Central memory CD8-positive, alpha-beta T cell (primary cell): ENCODE results near the gene EPGN.

Experiments
- ATAC-seq: fragments of 150-1000 bp; cut with Tn5 transposase; replicated peaks from 2 replicates; pipeline ENCODE4 v1.10.0; 2022; ENCODE audit warnings: mild to moderate bottlenecking, moderate FRiP score, moderate number of reproducible peaks; ENCODE audit not compliant: poor library complexity, severe bottlenecking; ENCODE audit errors: extremely low read depth
- DNase-seq, 2 donors: peaks; one replicate each; pipeline ENCODE4 v3.0.0; 2021; ENCODE audit warnings: low spot score in 2 of 2
- H3K27ac Mint-ChIP-seq: one replicate; pipeline ENCODE4 v1.8.0; 2022; ENCODE audit warnings: low read depth, mild to moderate bottlenecking, moderate library complexity, mixed read lengths
- H3K27me3 Mint-ChIP-seq: one replicate; pipeline ENCODE4 v1.8.0; 2022; ENCODE audit warnings: mixed read lengths
- H3K36me3 Mint-ChIP-seq: one replicate; pipeline ENCODE4 v1.8.0; 2022; ENCODE audit warnings: mild to moderate bottlenecking, moderate library complexity, mixed read lengths; ENCODE audit not compliant: insufficient read depth
- H3K4me1 Mint-ChIP-seq: one replicate; pipeline ENCODE4 v1.8.0; 2022; ENCODE audit warnings: mixed read lengths
- H3K4me3 Mint-ChIP-seq: one replicate; pipeline ENCODE4 v1.8.0; 2022; ENCODE audit warnings: mild to moderate bottlenecking, moderate library complexity, mixed read lengths
- H3K9me3 Mint-ChIP-seq: one replicate; pipeline ENCODE4 v1.8.0; 2022; ENCODE audit warnings: mixed read lengths

The EPGN gene, protein sequence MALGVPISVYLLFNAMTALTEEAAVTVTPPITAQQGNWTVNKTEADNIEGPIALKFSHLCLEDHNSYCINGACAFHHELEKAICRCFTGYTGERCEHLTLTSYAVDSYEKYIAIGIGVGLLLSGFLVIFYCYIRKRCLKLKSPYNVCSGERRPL

DNA sequence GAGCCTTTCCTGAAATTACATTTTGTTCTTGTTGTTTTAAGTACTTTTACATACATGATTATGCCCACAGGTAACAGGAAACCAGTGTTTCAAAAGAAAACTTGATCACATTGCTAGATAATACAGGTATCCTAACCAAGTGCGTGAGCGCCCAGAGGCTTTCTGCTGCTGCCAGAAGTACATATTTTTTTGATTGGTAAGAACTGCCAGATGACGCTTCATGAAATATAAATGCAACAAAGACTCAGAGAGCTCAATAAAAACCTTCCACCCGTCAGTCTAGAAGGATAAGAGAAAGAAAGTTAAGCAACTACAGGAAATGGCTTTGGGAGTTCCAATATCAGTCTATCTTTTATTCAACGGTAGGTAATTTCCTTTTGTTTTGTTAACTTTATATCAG is at the start of gene EPGN:
EPGN (plus strand) TSS at position 256 of the 400 bp plus-strand sequence; CDS start at position 320, 64 bp downstream.
- ATAC-seq: no peak
- peaks cover 9% of the 10 kb centered on the region for H3K27me3 Mint-ChIP-seq
- DNase-seq: no peak
- no peaks in the 10 kb centered on the region for H3K4me1 Mint-ChIP-seq
- no peak within 1 kb of the TSS for H3K4me3 Mint-ChIP-seq
- no peak within 1 kb of the TSS for H3K27ac Mint-ChIP-seq
- no peaks in the 10 kb centered on the region for H3K9me3 Mint-ChIP-seq
- H3K36me3 Mint-ChIP-seq: no peaks in the 10 kb centered on the region

DNA sequence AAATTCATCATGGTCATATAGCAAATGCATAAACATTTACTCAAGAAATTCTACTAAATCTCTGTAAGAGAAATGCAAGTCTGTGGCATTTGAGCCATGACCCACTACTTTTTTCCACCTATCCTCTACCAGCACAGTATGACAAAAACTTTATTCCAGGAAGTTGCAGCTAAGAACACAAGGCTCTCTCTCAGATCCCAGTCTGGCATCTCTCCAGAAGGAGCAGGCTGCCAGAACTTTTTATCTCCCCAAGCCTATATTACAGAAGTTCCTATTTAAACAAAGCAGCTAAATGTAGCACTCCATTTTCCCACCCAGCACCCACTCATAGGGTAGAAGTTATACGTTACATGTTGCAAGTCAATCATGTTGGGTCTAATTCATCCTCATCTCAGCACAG is 49.3 kb upstream of the EPGN start:
- no peak overlapping the region for H3K27ac Mint-ChIP-seq
- H3K4me3 Mint-ChIP-seq: no peak overlapping the region
- no peak for ATAC-seq
- H3K36me3 Mint-ChIP-seq: no peaks in the 10 kb centered on the region
- H3K9me3 Mint-ChIP-seq: no peaks in the 10 kb centered on the region
- H3K4me1 Mint-ChIP-seq: no peaks in the 10 kb centered on the region
- DNase-seq: no peak
- no peaks in the 10 kb centered on the region for H3K27me3 Mint-ChIP-seq

DNA sequence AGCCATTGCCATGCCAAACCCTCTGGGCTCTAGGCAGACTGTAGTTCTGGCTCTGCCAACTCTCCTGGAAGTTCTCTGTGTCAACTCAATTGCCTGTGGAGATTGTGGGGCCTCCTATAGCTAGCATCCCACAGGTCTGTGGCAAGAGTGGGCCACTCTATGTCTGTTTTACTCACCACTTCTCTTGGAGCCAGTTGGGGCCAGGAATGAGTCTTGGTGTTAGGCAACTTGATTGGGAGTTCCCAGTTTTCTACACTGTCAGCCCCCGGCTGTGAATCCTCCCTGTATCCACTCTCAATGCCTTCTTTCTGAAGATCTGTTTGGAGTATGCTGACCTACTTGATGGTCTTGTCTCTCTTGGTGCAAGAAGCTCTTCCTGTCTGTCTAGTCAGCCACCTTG is 48.2 kb upstream of the EPGN start:
- no peak for ATAC-seq
- no peak overlapping the region for H3K4me3 Mint-ChIP-seq
- no peaks in the 10 kb centered on the region for H3K36me3 Mint-ChIP-seq

DNA sequence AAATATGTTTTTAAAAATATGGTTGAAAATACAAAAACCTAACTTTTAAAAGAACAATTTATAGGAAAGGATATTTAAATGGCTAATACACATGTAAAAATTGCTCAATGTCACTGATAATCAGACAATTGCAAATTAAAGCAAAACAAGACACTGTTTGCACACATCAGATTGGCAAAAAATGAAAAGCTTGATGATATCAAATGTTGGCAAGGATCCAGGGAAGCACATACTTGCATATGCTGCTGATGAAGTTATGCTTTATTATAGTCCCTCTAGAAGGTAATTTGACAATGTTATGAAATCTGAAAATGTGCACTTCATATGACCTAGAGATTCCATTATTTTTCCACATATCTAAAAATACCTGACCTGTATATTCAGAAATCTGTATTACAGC is 45.7 kb upstream of the EPGN start:
- no peak for DNase-seq
- H3K4me1 Mint-ChIP-seq: no peaks in the 10 kb centered on the region
- H3K9me3 Mint-ChIP-seq: no peaks in the 10 kb centered on the region
- ATAC-seq: no peak
- H3K4me3 Mint-ChIP-seq: no peak overlapping the region
- no peaks in the 10 kb centered on the region for H3K27me3 Mint-ChIP-seq
- H3K27ac Mint-ChIP-seq: no peak overlapping the region
- H3K36me3 Mint-ChIP-seq: no peaks in the 10 kb centered on the region

More for the DNA sequence above, 48.2 kb upstream of the EPGN start:
- DNase-seq: no peak
- H3K9me3 Mint-ChIP-seq: no peaks in the 10 kb centered on the region
- no peak overlapping the region for H3K27ac Mint-ChIP-seq
- no peaks in the 10 kb centered on the region for H3K27me3 Mint-ChIP-seq
- no peaks in the 10 kb centered on the region for H3K4me1 Mint-ChIP-seq

DNA sequence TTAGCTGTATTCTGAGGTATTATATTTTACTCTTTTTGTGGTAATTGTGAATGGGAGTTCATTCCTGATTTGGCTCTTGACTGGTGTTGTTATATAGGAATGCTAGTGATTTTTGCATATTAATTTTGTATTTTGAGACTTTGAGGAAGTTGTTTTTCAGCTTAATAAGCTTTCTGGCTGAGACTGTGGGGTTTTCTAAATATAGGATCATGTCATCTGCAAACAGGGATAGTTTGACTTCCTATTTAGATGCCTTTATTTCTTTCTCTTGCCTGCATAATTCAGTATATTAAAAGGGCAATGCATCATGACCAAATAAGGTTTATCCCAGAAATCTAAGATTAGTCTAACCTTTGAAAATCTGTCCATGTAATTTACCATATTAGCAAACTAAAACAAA is 44.7 kb upstream of the EPGN start:
- Mint-ChIP-seq H3K27ac (no peak overlapping the region), H3K36me3 (no peaks in the 10 kb centered on the region), H3K4me1 (no peaks in the 10 kb centered on the region), H3K27me3 (no peaks in the 10 kb centered on the region), H3K4me3 (no peak overlapping the region), H3K9me3 (no peaks in the 10 kb centered on the region)
- no peak for DNase-seq
- ATAC-seq: no peak

DNA sequence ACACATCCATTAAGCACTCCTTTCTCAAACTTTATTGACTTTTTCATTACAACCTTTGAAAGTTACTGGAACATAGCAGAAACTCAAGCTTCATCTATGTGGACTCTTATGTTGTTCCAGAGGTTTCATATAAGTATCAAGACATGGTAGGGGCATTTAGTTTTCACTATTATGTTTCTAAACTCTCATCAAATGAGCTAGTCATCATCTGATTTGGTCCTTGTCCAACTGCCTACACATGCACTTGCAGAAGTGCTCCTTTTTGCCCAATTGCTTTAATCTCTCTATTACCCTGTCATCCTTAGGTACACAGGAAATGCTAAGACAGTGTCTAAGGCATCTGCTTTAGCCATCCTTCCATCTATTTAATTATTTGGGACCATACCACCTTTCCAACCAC is 42.2 kb upstream of the EPGN start:
- no peaks in the 10 kb centered on the region for H3K9me3 Mint-ChIP-seq
- DNase-seq: no peak
- H3K27me3 Mint-ChIP-seq: no peaks in the 10 kb centered on the region
- no peak for ATAC-seq
- no peak overlapping the region for H3K27ac Mint-ChIP-seq
- no peaks in the 10 kb centered on the region for H3K4me1 Mint-ChIP-seq
- H3K4me3 Mint-ChIP-seq: no peak overlapping the region
- H3K36me3 Mint-ChIP-seq: no peaks in the 10 kb centered on the region

DNA sequence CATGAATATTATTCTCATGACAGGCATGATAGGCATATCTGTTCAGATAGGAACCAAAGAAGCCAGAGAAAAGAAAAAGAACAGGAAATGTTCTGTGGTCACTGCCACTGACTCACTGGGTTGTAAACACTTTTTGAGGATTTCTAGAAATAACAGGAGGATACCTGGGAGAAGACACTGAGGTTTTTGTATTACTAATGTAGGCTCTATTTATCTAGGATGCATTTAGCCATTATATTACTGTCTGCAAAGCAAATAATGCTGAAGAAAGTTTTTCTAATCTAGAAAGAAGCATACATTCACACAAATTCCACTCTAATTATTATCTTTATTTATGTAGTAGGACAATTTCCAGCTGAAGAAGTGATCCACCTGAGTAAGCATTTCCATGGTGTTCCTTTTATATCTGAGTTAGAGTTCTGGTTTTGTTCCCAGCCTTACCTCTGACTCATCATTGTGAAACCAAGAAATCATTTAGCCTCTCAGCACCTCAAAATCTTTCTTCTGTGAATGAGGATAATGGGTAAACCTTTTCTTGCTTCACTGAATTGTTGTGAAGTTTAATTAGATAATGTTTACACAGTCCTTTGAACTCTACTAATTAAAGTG is 40.2 kb upstream of the EPGN start:
- H3K36me3 Mint-ChIP-seq: no peaks in the 10 kb centered on the region
- H3K4me1 Mint-ChIP-seq: no peaks in the 10 kb centered on the region
- no peak for ATAC-seq

DNA sequence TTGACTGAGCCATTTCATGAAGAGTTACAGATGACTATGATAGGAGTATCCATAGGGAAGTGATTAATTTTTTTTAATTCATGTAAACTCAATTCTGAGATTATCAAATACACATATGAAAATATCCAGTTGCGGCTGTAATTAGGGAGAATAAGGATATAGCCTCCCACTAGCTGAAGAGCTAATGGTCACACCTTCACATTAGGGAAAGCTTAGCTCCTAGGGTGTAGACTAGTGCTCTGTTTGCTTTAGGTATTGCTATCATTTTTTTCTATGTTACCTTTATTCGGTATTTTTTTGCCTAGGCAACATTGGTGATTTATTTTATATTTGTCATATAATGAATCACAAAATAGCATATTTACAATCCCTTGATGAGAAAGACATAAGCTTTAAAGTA is 39.6 kb upstream of the EPGN start:
- DNase-seq (no peak), ATAC-seq (no peak)
- Mint-ChIP-seq H3K9me3 (no peaks in the 10 kb centered on the region), H3K4me1 (no peaks in the 10 kb centered on the region), H3K36me3 (no peaks in the 10 kb centered on the region), H3K4me3 (no peak overlapping the region), H3K27me3 (no peaks in the 10 kb centered on the region), H3K27ac (no peak overlapping the region)

More for the DNA sequence above, 40.2 kb upstream of the EPGN start:
- Mint-ChIP-seq H3K4me3 (no peak overlapping the region), H3K9me3 (no peaks in the 10 kb centered on the region), H3K27me3 (no peaks in the 10 kb centered on the region), H3K27ac (no peak overlapping the region)
- DNase-seq: no peak

DNA sequence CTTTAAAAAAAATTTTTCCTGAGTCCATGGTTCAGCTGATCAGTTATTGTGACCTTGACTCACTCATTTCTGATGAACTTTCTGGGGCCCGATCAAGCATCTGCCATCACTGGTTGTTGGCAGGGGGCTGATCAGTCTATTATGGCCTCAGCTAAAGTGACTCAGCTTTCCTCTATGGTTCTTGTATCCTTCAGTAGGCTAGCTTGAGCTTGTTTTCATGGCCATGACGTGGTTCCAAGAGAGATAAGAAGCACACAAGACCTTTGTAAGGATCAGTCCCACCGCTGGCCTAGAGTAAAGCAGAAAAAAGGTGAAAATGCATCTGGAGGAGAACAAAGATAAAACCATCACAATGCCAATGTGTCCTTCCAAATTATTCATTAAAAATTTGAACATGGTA is 29.8 kb upstream of the EPGN start:
- Mint-ChIP-seq H3K4me1 (no peaks in the 10 kb centered on the region), H3K36me3 (no peaks in the 10 kb centered on the region), H3K4me3 (no peak overlapping the region), H3K27ac (no peak overlapping the region), H3K9me3 (no peaks in the 10 kb centered on the region), H3K27me3 (no peaks in the 10 kb centered on the region)
- ATAC-seq: no peak
- DNase-seq: no peak

DNA sequence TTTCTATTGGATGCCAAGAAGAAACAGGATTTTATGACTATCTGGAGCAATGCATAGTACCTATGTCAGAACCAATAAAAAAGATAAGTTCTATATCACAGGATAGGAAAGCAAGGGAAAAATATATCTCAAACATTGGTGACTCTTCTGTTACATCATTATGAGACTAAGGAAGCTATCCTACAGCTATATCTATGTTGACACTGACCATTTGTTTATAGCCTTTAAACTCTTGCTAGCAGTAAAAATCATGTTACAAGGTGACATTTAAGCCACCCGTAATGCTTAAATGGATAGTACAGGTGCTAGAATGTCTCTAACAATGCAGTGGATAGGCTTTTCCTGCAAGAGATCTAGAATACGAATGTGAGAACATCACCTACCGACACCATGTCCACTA is 28.6 kb upstream of the EPGN start:
- no peaks in the 10 kb centered on the region for H3K4me1 Mint-ChIP-seq
- no peaks in the 10 kb centered on the region for H3K9me3 Mint-ChIP-seq
- no peak overlapping the region for H3K27ac Mint-ChIP-seq
- no peak overlapping the region for H3K4me3 Mint-ChIP-seq
- H3K36me3 Mint-ChIP-seq: no peaks in the 10 kb centered on the region
- DNase-seq (no peak), ATAC-seq (no peak)
- no peaks in the 10 kb centered on the region for H3K27me3 Mint-ChIP-seq

DNA sequence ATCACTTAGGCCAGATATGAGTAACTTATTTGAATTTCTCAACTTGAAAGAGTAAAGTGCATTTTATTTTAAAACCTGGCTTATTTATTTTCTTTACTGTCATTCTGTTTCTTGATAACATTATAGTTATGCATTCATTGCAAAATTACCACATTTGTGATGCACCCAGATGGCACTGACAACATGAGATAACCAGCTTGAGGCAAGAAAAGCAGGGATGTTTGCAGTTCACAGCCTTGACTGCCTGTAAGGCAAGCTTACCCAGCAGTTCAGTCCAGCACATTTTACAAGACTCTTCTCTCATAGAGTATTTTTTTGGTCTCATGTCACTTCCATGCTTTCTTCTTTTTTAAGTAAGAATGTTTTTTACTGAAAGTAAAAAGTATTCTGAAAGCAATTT is 25.3 kb upstream of the EPGN start:
- Mint-ChIP-seq H3K36me3 (no peaks in the 10 kb centered on the region), H3K27me3 (no peaks in the 10 kb centered on the region), H3K27ac (no peak overlapping the region), H3K4me3 (no peak overlapping the region), H3K9me3 (no peaks in the 10 kb centered on the region), H3K4me1 (no peaks in the 10 kb centered on the region)
- ATAC-seq (no peak), DNase-seq (no peak)

DNA sequence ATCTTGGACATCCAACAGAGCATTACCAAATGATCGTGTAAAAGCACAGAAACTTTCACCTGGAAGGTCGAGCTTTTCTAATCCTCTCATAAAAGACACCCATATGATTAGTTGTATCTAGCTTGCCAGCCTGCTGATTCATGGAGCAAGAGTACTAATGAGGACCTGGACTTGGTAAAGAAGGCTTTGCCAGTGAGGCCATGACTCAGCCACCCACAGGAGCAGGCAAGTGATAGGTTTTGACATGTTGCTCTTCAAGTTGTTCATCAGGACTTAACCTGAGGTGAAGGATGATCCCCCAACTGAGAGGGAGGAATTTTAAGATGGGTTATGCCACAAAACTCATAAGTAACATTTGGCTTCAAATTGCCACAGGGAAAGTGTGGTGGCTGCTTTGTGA is 24.7 kb upstream of the EPGN start:
- H3K4me3 Mint-ChIP-seq: no peak overlapping the region
- ATAC-seq (no peak), DNase-seq (no peak)
- no peaks in the 10 kb centered on the region for H3K4me1 Mint-ChIP-seq
- H3K9me3 Mint-ChIP-seq: no peaks in the 10 kb centered on the region
- H3K27ac Mint-ChIP-seq: no peak overlapping the region
- no peaks in the 10 kb centered on the region for H3K27me3 Mint-ChIP-seq
- no peaks in the 10 kb centered on the region for H3K36me3 Mint-ChIP-seq

DNA sequence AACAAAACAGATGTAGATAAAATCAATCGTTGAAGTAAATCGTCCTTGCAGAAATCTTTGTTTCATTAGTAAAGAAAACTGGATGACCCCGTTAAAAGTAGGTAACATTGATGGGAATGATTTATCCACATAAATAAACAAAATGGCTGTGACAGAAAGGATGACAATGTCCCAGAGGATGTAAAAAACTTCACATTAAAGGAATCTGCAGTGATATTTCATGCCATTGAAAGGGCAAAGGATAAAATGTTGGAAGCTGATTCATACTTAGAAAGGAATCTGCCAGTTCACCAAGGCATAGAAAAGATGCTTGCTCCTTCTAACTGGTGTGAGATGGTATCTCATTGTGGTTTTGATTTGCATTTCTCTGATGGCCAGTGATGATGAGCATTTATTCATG is 24.2 kb upstream of the EPGN start:
- Mint-ChIP-seq H3K27me3 (no peaks in the 10 kb centered on the region), H3K4me3 (no peak overlapping the region), H3K27ac (no peak overlapping the region), H3K4me1 (no peaks in the 10 kb centered on the region), H3K36me3 (no peaks in the 10 kb centered on the region), H3K9me3 (no peaks in the 10 kb centered on the region)
- DNase-seq: no peak
- no peak for ATAC-seq
